Small intestine (tissue), 7 donors: ENCODE results near the gene AFAP1. TPM values are rescaled to one million over a fixed set of nuclear protein-coding genes. Genes with fewer than 3 reads are reported as not detected.

ENCODE experiments used
- DNase-seq, 2 donors: peaks; one replicate each; pipeline versions ENCODE4 v3.0.0 to v3.0.0-alpha.2; 2013
- FAIRE-seq: peaks from 2 replicates; lab custom pipeline; 2012; peaks lifted over from hg19 to GRCh38; lab: Jason Lieb, UNC
- H3K27ac ChIP-seq, 3 donors: one replicate each; pipeline ENCODE4 v1.5.1; 2013; ENCODE audit warnings: low read length in 2 of 3, mild to moderate bottlenecking in 2 of 3, control low read depth in 1 of 3, inconsistent platforms in 1 of 3, low read depth in 1 of 3, moderate library complexity in 1 of 3
- H3K27me3 ChIP-seq, 3 donors: one replicate each; pipeline ENCODE4 v1.6.1; 2013; ENCODE audit warnings: low read length in 3 of 3, inconsistent platforms in 1 of 3; ENCODE audit not compliant: control insufficient read depth in 3 of 3, insufficient read depth in 3 of 3
- H3K36me3 ChIP-seq, 3 donors: one replicate each; pipeline ENCODE4 v1.6.1; 2013; ENCODE audit warnings: low read length in 3 of 3, inconsistent platforms in 1 of 3, low read depth in 1 of 3, mild to moderate bottlenecking in 1 of 3, moderate library complexity in 1 of 3; ENCODE audit not compliant: control insufficient read depth in 3 of 3, insufficient read depth in 2 of 3
- H3K4me1 ChIP-seq, 3 donors: one replicate each; pipeline ENCODE4 v1.6.1; 2013; ENCODE audit warnings: low read length in 2 of 3, inconsistent platforms in 1 of 3, low read depth in 1 of 3, mild to moderate bottlenecking in 1 of 3, moderate library complexity in 1 of 3; ENCODE audit not compliant: control insufficient read depth in 3 of 3, insufficient read depth in 2 of 3
- H3K4me3 ChIP-seq, 3 donors: one replicate each; pipeline ENCODE4 v1.5.1; 2013; ENCODE audit warnings: low read length in 3 of 3, control low read depth in 1 of 3, inconsistent platforms in 1 of 3, low read depth in 1 of 3, mild to moderate bottlenecking in 1 of 3, moderate library complexity in 1 of 3
- H3K9me3 ChIP-seq, 2 donors: one replicate each; pipeline ENCODE4 v1.6.1; 2013; ENCODE audit warnings: low read depth in 1 of 2, low read length in 1 of 2; ENCODE audit not compliant: control insufficient read depth in 2 of 2, insufficient read depth in 1 of 2
- WGBS, 3 donors: extraction: QIAGEN DNeasy Blood & Tissue Kit; methylation state at CpG; one replicate each; pipeline ENCODE4 v1.1.7; 2013; 5-methylcytosine and 5-hydroxymethylcytosine counted together
- polyA plus RNA-seq, 4 donors: library from polyadenylated mRNA; stranded (reverse) in 3 of 4; unstranded in 1 of 4; fragments of 200-250 nt in 3 of 4; fragments of 120-200 nt in 1 of 4; gene quantifications; one replicate each; pipeline versions ENCODE4 v1.2.1 to v1.2.3, GENCODE V29; 2013
- donor health status: healthy with polysubstance abuse.
- donor health status: control.
- donor health status: control.
- donor health status: Bipolar disorder and iron deficiency.
- donor health status: healthy.

The AFAP1 gene
- polyA plus RNA-seq, 4 donors, result 2.2 to 14.0 (median 6.7) TPM

DNA sequence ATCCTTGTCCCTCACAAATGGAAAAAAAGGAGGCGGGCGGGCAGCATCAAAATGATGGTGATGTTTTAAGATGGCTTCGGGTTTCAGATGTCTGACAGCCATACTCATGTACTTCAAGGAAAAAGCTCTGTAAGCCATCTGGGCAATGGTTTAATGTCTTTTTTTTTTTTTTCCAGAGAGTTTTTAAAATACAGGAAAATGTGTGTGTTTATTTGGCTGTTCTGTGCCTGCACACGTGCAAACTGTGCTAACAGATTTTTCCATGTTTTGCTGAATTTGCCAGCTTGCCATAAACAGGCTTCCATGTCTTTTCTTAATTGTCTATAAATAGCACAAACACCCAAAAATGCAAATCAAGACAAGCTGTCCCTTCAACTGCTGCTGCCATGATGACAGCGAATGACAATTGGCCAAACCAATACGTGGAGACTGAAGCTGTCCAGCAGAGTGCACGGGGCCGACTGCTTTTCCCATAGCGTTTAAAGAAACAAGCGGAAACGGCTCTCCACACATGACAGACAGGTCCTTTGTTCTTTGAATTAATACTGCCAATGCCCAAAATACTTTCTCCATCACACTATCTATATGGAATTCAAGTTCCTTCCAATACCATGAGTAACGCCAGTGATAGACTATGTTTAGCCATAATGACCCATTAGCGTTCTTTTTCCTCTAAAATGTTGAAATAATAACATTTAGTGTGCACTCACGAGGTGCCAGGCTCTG lies 35.7 kb downstream of the AFAP1 start:
- 65 to 86% (median 85%) methylated on average over 14 of the region's 14 CpGs for WGBS, 3 donors
- no peak for FAIRE-seq
- Histone ChIP-seq H3K9me3 (no peaks in the 10 kb centered on the region), H3K27ac (no peak overlapping the region), H3K36me3 (no peaks in the 10 kb centered on the region), H3K4me1 (no peaks in the 10 kb centered on the region), H3K27me3 (no peaks in the 10 kb centered on the region), H3K4me3 (no peak overlapping the region)
- DNase-seq, result no peak

DNA sequence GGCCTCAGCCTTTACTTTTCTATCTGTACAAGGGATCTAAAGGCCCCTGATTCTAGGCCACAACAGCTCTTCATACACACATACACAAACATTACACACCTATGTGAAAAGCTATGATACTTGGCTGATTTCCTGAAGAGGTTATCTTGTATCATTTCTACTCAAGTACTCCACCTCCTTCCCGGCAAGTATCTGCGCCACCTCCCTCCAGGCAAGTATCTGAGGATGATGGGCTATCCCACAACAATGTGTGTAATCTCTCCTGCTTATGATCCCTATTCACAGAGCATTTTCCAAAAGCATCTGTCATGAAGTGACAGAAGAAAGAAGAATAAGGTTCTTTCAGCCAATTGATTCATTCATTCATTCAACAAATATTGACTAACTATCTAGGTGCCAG lies 36.8 kb downstream of the AFAP1 start:
- WGBS, 3 donors, result 86 to 97% (median 91%) methylated on average over 2 of the region's 2 CpGs
- DNase-seq (no peak), FAIRE-seq (no peak)
- peak overlapping the region in 1 of 3 donors; percentile 46 for H3K27ac ChIP-seq
- H3K36me3 ChIP-seq, result no peaks in the 10 kb centered on the region
- H3K9me3 ChIP-seq, result no peaks in the 10 kb centered on the region
- H3K27me3 ChIP-seq, result no peaks in the 10 kb centered on the region
- H3K4me1 ChIP-seq, result no peaks in the 10 kb centered on the region
- no peak overlapping the region for H3K4me3 ChIP-seq

DNA sequence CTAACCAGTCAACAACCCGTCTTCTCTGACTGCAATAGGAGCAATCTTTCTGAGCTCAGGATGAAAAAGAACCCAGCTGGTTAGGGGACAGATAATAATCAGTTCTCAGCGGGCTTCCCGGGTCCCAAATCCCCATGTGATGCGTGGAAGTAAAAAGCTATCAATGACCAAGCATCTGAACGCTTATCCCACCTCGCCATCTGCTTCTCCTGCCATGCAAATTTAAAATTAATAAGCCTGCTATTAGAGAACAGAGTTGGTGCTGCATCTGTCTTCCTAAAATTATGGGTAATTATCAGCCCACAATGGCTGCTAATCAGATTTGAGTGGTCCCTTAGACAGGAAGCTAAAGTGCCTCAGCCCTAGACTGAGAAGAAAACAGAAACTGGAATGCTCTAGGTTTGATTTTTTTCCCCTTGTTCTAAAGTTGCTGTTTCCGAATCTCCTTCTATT lies 37.5 kb downstream of the AFAP1 start:
- H3K4me1 ChIP-seq, result no peaks in the 10 kb centered on the region
- DNase-seq (no peak), FAIRE-seq (no peak)
- H3K9me3 ChIP-seq, result no peaks in the 10 kb centered on the region
- no peak overlapping the region for H3K4me3 ChIP-seq
- 70 to 82% (median 74%) methylated on average over 7 of the region's 7 CpGs for WGBS, 3 donors
- H3K27ac ChIP-seq, result no peak overlapping the region
- no peaks in the 10 kb centered on the region for H3K36me3 ChIP-seq
- no peaks in the 10 kb centered on the region for H3K27me3 ChIP-seq

DNA sequence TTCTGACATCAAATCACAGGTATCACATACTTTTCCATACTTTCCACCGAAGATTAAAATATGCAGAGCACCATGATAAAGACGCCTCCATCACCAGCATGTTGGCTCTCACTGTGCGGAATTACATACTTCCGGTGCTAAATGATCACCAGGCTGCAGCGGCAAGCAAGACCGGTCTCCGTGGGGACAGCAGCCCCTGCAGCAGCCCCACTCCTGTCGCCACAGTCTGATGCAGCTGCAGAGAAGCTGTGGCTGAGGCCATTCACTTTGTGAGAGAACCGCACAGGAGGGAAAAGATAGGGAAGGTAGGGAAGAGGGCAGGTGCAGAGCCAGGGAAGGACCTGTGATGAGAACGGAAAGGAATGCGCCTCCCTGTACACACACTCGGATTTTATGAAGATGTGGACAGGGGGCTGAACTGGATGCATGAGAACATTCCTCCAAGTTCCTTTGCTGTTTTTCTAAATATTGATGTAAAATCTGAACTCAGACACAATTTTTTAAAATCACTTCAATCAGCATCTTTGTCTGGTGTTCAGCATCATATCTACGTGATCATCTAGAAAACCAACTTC lies 38.3 kb downstream of the AFAP1 start:
- H3K4me1 ChIP-seq, result no peaks in the 10 kb centered on the region
- H3K9me3 ChIP-seq, result no peaks in the 10 kb centered on the region
- H3K36me3 ChIP-seq, result no peaks in the 10 kb centered on the region
- FAIRE-seq (no peak), DNase-seq (no peak)
- no peak overlapping the region for H3K27ac ChIP-seq
- H3K4me3 ChIP-seq, result no peak overlapping the region
- no peaks in the 10 kb centered on the region for H3K27me3 ChIP-seq
- 84 to 92% (median 88%) methylated on average over 13 of the region's 13 CpGs for WGBS, 3 donors

DNA sequence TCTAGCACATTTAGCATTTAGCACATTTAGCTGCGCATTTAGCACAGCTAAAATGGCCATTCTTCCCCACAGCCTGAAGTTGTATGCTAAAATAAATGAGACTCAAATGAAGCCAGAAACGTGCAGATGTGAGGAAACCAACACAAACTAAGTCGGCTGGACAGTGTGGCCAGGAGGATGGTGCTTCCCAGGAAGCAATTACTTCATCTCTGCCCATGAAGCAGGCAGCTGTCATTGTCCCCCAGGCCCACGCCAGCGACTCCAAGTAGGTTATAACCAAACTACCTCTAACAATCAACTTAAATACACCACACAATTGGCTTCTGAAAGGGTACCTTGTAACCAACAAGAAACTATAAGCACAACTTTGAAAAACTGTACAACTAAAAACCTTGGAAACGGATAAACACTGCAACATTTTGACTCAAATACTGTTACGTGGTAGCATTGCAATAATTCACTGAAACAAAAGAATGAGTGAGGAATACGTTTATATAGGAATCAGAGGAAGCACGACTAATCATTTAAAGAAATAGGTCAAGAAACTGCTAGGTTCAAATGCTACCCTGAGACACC lies 39.2 kb downstream of the AFAP1 start:
- 64 to 79% (median 72%) methylated on average over 8 to 9 of the region's 9 CpGs for WGBS, 3 donors
- no peak for FAIRE-seq
- no peaks in the 10 kb centered on the region for H3K36me3 ChIP-seq
- H3K27me3 ChIP-seq, result no peaks in the 10 kb centered on the region
- DNase-seq, result no peak
- H3K9me3 ChIP-seq, result no peaks in the 10 kb centered on the region
- no peak overlapping the region for H3K4me3 ChIP-seq
- H3K4me1 ChIP-seq, result no peaks in the 10 kb centered on the region
- H3K27ac ChIP-seq, result no peak overlapping the region

DNA sequence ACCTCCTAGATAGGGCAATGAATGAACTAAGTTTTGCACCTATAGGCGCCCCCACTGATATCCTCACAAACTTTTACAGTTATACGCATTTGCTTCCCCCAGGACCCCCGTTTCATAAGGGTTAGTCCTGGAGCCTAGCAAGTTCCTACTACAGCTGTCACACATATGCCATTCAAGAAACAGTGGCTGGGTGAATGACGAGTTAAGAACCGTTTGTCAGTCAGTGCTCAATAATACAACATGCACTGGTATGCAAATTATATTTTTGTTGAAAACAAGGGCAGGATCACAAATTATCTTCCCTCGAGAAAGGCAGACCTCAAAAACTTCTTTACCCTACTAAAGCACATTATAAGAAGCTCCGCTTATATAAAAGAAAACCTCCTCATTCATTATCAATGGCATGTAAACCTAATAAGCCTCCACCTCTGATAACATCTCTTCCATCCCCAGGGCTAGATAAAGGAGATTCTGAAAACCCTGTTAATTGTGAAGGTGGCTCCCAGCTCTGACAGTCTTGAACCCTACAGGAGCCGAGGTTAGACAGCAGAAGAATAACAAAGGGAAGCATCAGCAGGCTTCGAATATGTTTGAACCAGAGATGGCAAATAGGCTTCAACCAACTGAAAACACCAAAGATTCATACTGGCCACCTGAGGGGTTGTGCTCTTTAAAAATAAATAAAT lies 40.3 kb downstream of the AFAP1 start:
- 71 to 72% (median 71%) methylated on average over 9 of the region's 9 CpGs for WGBS, 3 donors
- DNase-seq (no peak), FAIRE-seq (no peak)
- H3K4me3 ChIP-seq, result no peak overlapping the region
- peaks cover 0 to 5% (median 0%) of the 10 kb centered on the region in 3 donors for H3K36me3 ChIP-seq
- no peaks in the 10 kb centered on the region for H3K4me1 ChIP-seq
- no peaks in the 10 kb centered on the region for H3K27me3 ChIP-seq
- no peaks in the 10 kb centered on the region for H3K9me3 ChIP-seq
- H3K27ac ChIP-seq, result no peak overlapping the region

DNA sequence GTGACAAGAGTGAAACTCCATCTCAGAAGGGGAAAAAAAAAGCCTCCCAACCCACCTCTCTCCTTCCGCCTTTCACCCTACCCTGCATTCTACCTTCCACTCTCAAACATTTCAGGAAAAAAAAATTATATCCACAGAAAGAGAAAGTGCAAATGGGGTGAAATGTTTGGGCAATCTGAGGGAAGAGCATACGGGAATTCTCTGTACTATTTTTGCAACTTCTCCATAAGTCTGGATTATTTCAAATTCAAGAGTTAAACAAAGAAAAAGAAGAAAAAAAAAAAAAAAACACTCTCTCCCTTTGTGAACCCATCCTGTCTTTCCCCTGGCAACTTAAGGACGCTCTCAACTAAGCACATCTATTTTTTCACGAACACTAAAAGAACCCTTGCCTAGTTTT lies 41.3 kb downstream of the AFAP1 start:
- no peaks in the 10 kb centered on the region for H3K9me3 ChIP-seq
- DNase-seq, result no peak
- no peak for FAIRE-seq
- no peak overlapping the region for H3K27ac ChIP-seq
- peaks cover 0 to 12% (median 0%) of the 10 kb centered on the region in 3 donors for H3K36me3 ChIP-seq
- no peaks in the 10 kb centered on the region for H3K27me3 ChIP-seq
- no peak overlapping the region for H3K4me3 ChIP-seq
- 73 to 89% (median 88%) methylated on average over 4 of the region's 4 CpGs for WGBS, 3 donors
- H3K4me1 ChIP-seq, result no peaks in the 10 kb centered on the region

DNA sequence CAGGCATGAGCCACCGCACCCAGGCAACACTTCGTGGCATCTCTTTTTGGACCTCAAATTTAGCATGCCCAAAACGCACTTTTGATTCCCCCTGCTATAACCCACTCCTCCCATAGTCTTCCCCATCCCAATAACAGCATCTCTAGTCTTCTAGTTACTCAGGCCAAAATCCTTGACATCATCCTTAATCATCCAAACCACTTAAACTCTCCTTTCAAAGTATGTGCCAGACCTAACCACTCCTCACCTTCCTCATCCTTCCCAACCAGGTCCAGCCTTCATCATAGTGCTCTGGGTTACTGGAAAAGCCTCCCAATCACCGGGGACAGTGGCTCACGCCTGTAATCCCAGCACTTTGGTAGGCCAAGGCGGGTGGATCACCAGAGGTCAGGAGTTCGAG lies 41.9 kb downstream of the AFAP1 start:
- H3K27ac ChIP-seq, result no peak overlapping the region
- no peak for FAIRE-seq
- no peak for DNase-seq
- H3K27me3 ChIP-seq, result no peaks in the 10 kb centered on the region
- H3K9me3 ChIP-seq, result no peaks in the 10 kb centered on the region
- no peak overlapping the region for H3K4me3 ChIP-seq
- peaks cover 0 to 12% (median 0%) of the 10 kb centered on the region in 3 donors for H3K36me3 ChIP-seq
- H3K4me1 ChIP-seq, result no peaks in the 10 kb centered on the region
- WGBS, 3 donors, result 92 to 99% (median 98%) methylated on average over 7 of the region's 7 CpGs
